ENCODE results near the gene FLACC1.
"Not testable (repeated sequence)": the region's sequence is repeated elsewhere in the genome, so short reads cannot be mapped to it uniquely, and the experiment has no call there.

Gene FLACC1

GRCh38 chr2:201348758-201349157, 8.4 kb downstream of the FLACC1 start:
- DNase-seq = no peak

- no peak for DNase-seq
Measured at GRCh38 chr2:201347138-201347537, 10.0 kb downstream of the FLACC1 start.

DNA sequence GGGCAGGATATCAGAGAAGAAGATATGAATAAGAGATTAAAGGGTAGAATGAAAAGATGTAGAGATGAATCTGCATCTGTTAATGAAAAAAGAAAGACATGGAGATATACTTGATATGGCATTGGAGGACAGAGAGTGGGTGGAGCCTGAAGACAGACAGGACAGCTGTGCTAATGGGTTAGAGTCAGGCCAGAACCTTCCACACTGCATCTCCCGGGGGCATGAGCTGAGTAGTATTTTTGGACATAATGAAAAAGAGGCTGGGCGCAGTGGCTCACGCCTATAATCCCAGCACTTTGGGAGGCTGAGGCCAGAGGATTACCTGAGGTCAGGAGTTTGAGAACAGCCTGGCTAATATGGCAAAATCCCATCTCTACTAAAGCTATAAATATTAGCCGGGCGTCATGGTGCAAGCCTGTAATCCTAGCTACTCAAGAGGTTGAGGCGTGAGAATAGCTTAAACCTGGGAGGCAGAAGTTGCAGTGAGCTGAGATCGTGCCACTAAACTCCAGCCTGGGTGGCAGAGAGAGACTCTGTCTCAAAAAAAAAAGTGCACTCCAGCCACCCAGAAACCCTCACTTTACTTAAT, 11.4 kb downstream of the FLACC1 start:
- DNase-seq = no peak

DNA sequence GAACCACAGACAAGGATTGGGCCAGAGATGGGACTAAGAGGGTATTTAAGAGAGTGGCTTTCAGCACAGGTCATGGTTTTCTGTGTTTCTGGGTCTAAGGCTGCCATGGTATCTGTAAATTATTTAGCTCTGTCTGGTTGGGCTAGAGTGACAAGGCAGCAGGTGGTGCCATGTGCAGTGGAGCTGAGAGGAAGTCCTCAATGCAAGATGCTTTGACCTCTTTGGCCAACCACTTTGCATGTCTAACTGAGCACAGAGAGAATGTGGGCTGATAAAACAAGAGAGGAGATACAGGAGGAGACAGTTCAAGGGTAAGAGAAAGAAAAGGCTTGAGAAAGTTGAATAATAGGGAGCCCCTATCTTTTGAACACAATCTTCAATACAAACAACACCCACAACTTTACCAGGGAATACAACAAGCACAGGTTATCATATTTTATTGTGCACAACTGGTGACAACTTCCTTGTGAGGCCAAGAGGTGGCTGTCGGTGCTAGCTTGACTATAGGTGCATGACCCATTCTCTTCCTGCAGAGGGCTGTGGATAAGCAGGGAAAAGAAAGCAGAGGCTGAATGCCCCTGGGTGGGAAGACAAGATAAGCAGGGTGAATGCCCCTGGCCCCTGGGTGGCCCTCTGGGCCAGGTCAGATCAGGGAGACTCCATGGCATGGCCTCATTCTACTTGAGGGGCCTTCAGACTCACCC, 12.3 kb downstream of the FLACC1 start:
- DNase-seq = no peak

GRCh38 chr2:201343559-201343958, 13.6 kb downstream of the FLACC1 start:
- no peak for DNase-seq

GRCh38 chr2:201342923-201343322, 14.2 kb downstream of the FLACC1 start:
- DNase-seq = no peak

DNA sequence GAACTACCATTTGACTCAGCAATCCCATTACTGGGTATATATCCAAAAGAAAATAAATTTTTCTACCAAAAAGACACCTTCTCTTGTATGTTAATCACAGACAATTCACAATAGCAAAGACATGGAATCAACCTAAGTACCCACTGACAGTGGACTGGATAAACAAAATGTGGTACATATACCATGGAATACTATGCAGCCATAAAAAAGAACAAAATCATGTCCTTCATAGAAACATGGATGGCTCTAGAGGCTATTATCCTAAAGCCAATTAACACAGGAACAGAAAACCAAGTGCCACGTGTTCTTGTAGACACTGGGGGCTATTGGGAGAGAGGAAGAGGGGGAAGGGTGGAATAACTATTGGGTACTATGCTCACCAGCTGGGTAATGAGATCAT, 27.7 kb downstream of the FLACC1 start:
- DNase-seq = no peak

DNA sequence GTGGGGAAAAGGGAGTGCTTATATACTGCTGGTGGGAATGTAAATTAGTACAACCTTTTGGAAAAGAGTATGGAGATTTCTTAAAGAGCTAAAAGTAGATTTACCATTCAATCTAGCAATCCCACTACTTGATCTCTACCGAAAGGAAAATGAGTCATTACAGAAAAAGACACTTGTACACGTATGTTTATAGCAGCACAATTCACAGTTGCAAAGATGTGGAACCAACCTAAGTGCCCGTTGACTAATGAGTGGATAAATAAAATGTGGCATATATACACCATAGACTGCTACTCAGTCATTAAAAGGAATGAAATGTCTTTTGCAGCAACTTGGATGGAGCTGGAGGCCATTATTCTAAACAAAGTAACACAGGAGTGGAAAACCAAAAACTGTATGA, 29.5 kb downstream of the FLACC1 start:
- DNase-seq = no peak

DNA sequence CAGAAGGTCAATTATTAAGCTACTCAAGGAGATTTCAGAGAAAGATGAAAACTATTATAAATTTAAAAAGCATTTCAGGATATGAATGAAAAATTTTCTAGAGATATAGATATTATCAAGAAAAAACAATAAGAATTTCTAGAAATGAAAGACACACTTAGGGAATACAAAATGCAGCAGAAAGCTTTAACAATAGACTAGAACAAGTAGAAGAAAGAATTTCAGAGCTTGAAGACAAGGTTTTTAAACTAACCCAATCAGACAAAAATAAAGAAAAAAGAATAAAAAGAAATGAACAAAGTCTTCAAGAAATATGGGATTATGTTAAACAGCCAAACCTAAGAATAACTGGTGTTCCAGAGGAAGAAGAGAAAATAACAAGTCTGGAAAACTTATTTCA, 34.4 kb downstream of the FLACC1 start:
- DNase-seq = no peak

DNA sequence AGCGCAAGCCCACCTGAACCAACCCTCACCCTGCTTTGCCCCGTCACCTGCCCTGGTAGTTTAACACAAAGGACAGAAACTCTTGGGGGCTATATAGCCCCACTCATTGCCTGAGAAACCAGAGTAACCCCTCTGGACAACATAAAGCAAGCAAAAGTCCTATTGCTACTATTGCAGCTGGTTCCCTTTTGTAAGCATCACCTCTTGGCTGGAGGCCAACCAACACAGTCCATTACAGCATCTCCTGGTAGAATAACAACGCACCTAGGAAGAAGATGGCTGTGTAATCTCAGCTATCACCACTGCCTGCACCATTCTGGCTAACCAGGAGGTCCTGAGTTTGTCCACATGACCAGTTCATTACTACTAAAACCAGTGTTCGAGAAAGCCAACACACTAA, 36.4 kb downstream of the FLACC1 start:
- DNase-seq = no peak

GRCh38 chr2:201320257-201320656, 36.9 kb downstream of the FLACC1 start:
- no peak for DNase-seq

- no peak for DNase-seq
Measured at GRCh38 chr2:201319511-201319910, 37.6 kb downstream of the FLACC1 start.

GRCh38 chr2:201313362-201313761, 43.8 kb downstream of the FLACC1 start:
- no peak for DNase-seq

DNA sequence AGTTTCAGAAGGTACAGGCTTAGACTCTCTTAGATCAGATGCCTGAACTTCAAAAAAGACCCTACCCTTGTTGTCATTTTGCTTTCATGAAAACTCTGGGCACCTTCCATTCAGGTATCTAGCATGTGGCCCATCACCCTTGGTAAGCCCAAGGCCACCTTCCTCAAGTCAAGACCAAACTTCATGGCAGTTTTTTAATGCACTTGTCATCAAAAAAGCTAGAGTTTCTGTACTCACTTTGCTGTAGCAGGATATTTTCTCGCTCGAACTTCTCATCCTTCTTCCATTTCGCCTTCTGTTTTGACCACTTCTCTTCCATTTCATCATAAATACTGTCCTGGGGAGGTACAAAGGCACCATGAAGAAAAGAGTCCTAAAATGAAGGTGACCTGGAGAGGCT, 48.2 kb downstream of the FLACC1 start:
- DNase-seq = no peak

DNA sequence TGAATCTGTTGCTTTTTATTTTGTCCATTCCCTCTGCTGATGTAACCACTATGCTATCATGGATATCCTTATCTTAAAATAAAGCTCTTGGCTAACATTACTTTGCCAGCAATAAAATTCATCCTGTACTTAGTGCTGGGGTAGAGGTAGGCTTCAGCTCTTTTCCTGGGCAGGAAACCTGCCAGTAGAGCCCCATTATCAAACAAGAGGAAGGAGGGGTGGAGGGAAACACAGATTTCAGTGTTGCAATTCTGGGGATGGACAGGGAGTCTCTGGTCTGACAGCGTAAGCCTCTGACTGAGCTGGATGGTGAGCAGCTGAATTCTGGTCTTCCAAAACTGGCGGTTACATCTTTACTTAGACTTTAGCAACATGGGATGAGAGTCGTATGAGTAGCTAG, 49.3 kb downstream of the FLACC1 start:
- DNase-seq = no peak

DNA sequence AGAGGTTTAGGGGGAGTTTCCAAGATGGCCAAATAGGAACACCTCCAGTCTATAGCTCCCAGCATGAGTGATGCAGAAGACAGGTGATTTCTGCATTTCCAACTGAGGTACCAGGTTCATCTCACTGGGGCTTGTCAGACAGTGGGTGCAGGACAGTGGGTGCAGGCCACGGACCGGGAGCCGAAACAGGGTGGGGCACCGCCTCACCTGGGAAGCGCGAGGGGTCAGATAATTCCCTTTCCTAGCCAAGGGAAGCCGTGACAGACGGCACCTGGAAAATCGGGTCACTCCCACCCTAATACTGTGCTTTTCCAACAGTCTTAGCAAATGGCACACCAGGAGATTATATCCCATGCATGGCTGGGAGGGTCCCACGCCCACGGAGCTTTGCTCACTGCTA, 57.2 kb downstream of the FLACC1 start:
- not testable (repeated sequence) for DNase-seq

DNA sequence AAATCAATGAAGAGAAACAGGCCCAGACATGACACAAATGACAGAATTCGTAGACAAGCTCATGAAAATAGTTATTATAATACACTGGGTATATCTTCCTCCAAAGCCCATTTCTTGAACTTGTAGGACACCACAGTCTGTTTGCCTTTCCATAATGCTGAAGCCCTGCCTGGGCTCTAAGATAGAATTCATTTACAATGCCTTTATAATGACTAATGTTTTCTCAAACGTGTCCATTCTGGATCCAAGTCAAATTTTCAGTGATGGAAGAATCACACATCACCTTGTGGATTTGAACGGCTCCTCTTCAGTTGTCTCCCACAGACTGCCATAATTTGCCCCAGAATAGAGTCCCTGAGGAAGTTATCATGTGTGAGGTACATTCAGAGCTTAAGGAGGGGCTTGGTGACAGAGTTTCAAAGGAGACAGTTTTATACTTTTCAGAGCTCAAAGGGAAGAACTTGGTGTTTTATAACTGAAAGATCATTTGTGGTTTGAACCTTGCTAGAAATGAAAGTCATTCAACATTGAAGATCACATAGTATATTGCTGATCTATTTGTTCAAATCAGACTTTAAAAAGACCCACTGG, 58.6 kb downstream of the FLACC1 start:
- no peak for DNase-seq

GRCh38 chr2:201290457-201291148, 66.5 kb downstream of the FLACC1 start:
- DNase-seq = not testable (repeated sequence)

- DNase-seq = no peak
Measured at GRCh38 chr2:201285499-201285898, 71.6 kb downstream of the FLACC1 start.

GRCh38 chr2:201280191-201281040, 76.7 kb downstream of the FLACC1 start:
- DNase-seq = no peak

- DNase-seq = no peak
Measured at GRCh38 chr2:201279079-201279478, 78.1 kb downstream of the FLACC1 start.

DNA sequence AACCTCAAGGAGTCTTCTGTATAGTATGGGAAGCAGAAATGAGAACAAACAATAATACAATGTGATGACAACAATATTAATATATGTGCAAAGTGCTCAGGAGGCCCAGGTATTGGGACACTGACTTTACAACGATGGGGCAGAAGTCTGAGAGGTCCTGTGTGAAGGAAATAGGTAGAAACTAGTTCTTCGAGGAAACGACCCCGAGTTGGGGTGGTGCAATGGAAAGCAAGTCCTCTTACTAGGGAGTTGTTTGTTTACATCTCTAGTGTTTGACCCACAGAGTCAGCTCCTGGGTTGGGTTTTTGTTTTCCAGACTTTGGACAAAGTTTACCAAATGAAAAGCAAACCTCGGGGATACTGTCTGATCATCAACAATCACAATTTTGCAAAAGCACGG, 80.6 kb downstream of the FLACC1 start:
- DNase-seq = no peak

DNA sequence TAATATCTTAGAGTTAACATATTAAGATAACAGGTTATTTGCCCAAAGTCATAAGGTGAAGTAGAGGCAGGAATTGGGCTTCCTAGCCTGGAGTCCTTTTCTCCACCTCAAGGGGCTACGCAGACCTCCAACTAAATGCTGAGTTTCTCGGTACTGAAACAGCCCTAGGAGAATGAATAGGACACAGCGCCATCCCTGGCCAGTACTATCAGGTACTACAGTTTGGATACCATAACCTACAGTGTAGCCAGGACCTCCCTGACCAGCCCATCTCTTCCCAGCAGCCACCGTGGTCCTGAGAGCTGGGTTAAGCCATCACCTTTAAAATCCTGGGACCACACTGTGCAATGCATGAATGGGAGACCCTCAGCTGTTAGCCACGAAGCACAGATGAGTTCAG, 81.2 kb downstream of the FLACC1 start:
- no peak for DNase-seq

Measured in activated CD4-positive, alpha-beta T cell treated with anti-CD3 and anti-CD28 coated beads for 1 hour (primary cell).